Measurements from ENCODE around the gene CCNO.

Gene CCNO

GRCh38 chr5:55222985-55223811, 10.2 kb downstream of the CCNO start:
- H3K27ac ChIP-seq (replicated peaks; ENCODE audit: low read length): no peak overlapping the region

GRCh38 chr5:55222092-55222984, 11.1 kb downstream of the CCNO start:
- Histone ChIP-seq H3K4me3 (ENCODE audit: low read length in 2 of 2) (no peak overlapping the region), H3K23ac (ENCODE audit: low read depth, low read length, poor library complexity) (no peak overlapping the region), H2BK15ac (ENCODE audit: low read length) (no peak overlapping the region), H3K4ac (ENCODE audit: low read length) (no peak overlapping the region), H2BK5ac (ENCODE audit: low read length) (no peak overlapping the region), H3K4me2 (ENCODE audit: insufficient read depth, low read length, poor library complexity, severe bottlenecking) (no peak overlapping the region), H4K91ac (ENCODE audit: low read depth, low read length, poor library complexity) (no peak overlapping the region), H2AK5ac (ENCODE audit: low read depth, low read length) (no peak overlapping the region), H3K4me1 (ENCODE audit: control insufficient read depth in 2 of 2, insufficient read depth in 1 of 2, low read depth in 1 of 2, low read length in 2 of 2) (peaks cover 5 to 7% of the 10 kb centered on the region in 2 donors), H2BK120ac (ENCODE audit: low read depth, low read length) (no peak overlapping the region), H3K79me1 (ENCODE audit: low read depth, low read length) (no peaks in the 10 kb centered on the region), H3K27ac (replicated peaks; ENCODE audit: low read length) (no peak overlapping the region), H3K18ac (ENCODE audit: low read length) (no peak overlapping the region), H3K27me3 (ENCODE audit: control insufficient read depth in 3 of 3, insufficient read depth in 3 of 3, low read depth in 1 of 3, low read length in 3 of 3) (peaks cover 47 to 97% (median 80%) of the 10 kb centered on the region in 3 experiments), H3K9ac (ENCODE audit: low read depth, low read length, poor library complexity) (no peak overlapping the region), H2BK12ac (ENCODE audit: low read length) (no peak overlapping the region), H3K14ac (ENCODE audit: low read length) (no peak overlapping the region), H4K8ac (ENCODE audit: low read depth, low read length) (no peak overlapping the region), H3K9me3 (replicated peaks in 1 of 2; ENCODE audit: control insufficient read depth in 2 of 2, insufficient read depth in 1 of 2, low read depth in 1 of 2, low read length in 2 of 2) (peaks cover 3 to 12% of the 10 kb centered on the region in 2 donors), H2AFZ (ENCODE audit: low read length) (no peak overlapping the region), H3K36me3 (replicated peaks in 1 of 2; ENCODE audit: control insufficient read depth in 2 of 2, insufficient read depth in 2 of 2, low read length in 2 of 2) (no peaks in the 10 kb centered on the region)
- no CpG with 5 or more reads among the region's 30 CpGs for WGBS, 2 donors (ENCODE audit: extremely low coverage in 2 of 2, insufficient read length in 2 of 2, insufficient replicate concordance in 1 of 2)
- no peak for DNase-seq (ENCODE audit: low spot score)

More at GRCh38 chr5:55222985-55223811, 10.2 kb downstream of the CCNO start:
- peak overlapping the region; percentile 65 for H3K4me2 ChIP-seq (ENCODE audit: insufficient read depth, low read length, poor library complexity, severe bottlenecking)
- no peak overlapping the region for H2BK120ac ChIP-seq (ENCODE audit: low read depth, low read length)
- H2AK5ac ChIP-seq (ENCODE audit: low read depth, low read length): no peak overlapping the region
- peak overlapping the region; percentile 89 for H2AFZ ChIP-seq (ENCODE audit: low read length)
- H3K27me3 ChIP-seq (ENCODE audit: control insufficient read depth in 3 of 3, insufficient read depth in 3 of 3, low read depth in 1 of 3, low read length in 3 of 3): peaks cover 53 to 97% (median 86%) of the 10 kb centered on the region in 3 experiments
- peak overlapping the region; percentile 80 for H3K9ac ChIP-seq (ENCODE audit: low read depth, low read length, poor library complexity)
- no peak overlapping the region for H2BK15ac ChIP-seq (ENCODE audit: low read length)
- H2BK12ac ChIP-seq (ENCODE audit: low read length): peak overlapping the region; percentile 12
- H3K79me1 ChIP-seq (ENCODE audit: low read depth, low read length): no peaks in the 10 kb centered on the region
- H3K4ac ChIP-seq (ENCODE audit: low read length): no peak overlapping the region
- DNase-seq (ENCODE audit: low spot score): peak; percentile 38
- H2BK5ac ChIP-seq (ENCODE audit: low read length): no peak overlapping the region
- no CpG with 5 or more reads among the region's 61 CpGs for WGBS, 2 donors (ENCODE audit: extremely low coverage in 2 of 2, insufficient read length in 2 of 2, insufficient replicate concordance in 1 of 2)
- H3K4me1 ChIP-seq (ENCODE audit: control insufficient read depth in 2 of 2, insufficient read depth in 1 of 2, low read depth in 1 of 2, low read length in 2 of 2): peaks cover 5 to 11% of the 10 kb centered on the region in 2 donors
- H3K14ac ChIP-seq (ENCODE audit: low read length): peak overlapping the region; percentile 42
- H4K8ac ChIP-seq (ENCODE audit: low read depth, low read length): no peak overlapping the region
- peak overlapping the region; percentile 26 to 41 for H3K4me3 ChIP-seq (ENCODE audit: low read length in 2 of 2)
- H3K23ac ChIP-seq (ENCODE audit: low read depth, low read length, poor library complexity): peak overlapping the region; percentile 83
- no peaks in the 10 kb centered on the region for H3K36me3 ChIP-seq (replicated peaks in 1 of 2; ENCODE audit: control insufficient read depth in 2 of 2, insufficient read depth in 2 of 2, low read length in 2 of 2)
- H3K18ac ChIP-seq (ENCODE audit: low read length): peak overlapping the region; percentile 63
- no peak overlapping the region for H4K91ac ChIP-seq (ENCODE audit: low read depth, low read length, poor library complexity)
- H3K9me3 ChIP-seq (replicated peaks in 1 of 2; ENCODE audit: control insufficient read depth in 2 of 2, insufficient read depth in 1 of 2, low read depth in 1 of 2, low read length in 2 of 2): peaks cover 3 to 12% of the 10 kb centered on the region in 2 donors

GRCh38 chr5:55220433-55221185, 12.8 kb downstream of the CCNO start:
- Histone ChIP-seq H4K91ac (ENCODE audit: low read depth, low read length, poor library complexity) (no peak overlapping the region), H3K18ac (ENCODE audit: low read length) (peak overlapping the region; percentile 60), H3K14ac (ENCODE audit: low read length) (no peak overlapping the region), H3K36me3 (replicated peaks in 1 of 2; ENCODE audit: control insufficient read depth in 2 of 2, insufficient read depth in 2 of 2, low read length in 2 of 2) (no peaks in the 10 kb centered on the region), H3K9me3 (replicated peaks in 1 of 2; ENCODE audit: control insufficient read depth in 2 of 2, insufficient read depth in 1 of 2, low read depth in 1 of 2, low read length in 2 of 2) (peaks cover 3 to 12% of the 10 kb centered on the region in 2 donors), H3K27ac (replicated peaks; ENCODE audit: low read length) (no peak overlapping the region), H3K9ac (ENCODE audit: low read depth, low read length, poor library complexity) (peak overlapping the region; percentile 83), H3K23ac (ENCODE audit: low read depth, low read length, poor library complexity) (peak overlapping the region; percentile 17), H2AFZ (ENCODE audit: low read length) (peak overlapping the region; percentile 98), H2AK5ac (ENCODE audit: low read depth, low read length) (no peak overlapping the region), H3K27me3 (ENCODE audit: control insufficient read depth in 3 of 3, insufficient read depth in 3 of 3, low read depth in 1 of 3, low read length in 3 of 3) (peaks cover 39 to 90% (median 64%) of the 10 kb centered on the region in 3 experiments), H2BK12ac (ENCODE audit: low read length) (no peak overlapping the region), H2BK5ac (ENCODE audit: low read length) (no peak overlapping the region), H3K4me2 (ENCODE audit: insufficient read depth, low read length, poor library complexity, severe bottlenecking) (peak overlapping the region; percentile 63), H3K4me1 (ENCODE audit: control insufficient read depth in 2 of 2, insufficient read depth in 1 of 2, low read depth in 1 of 2, low read length in 2 of 2) (peaks cover 5 to 7% of the 10 kb centered on the region in 2 donors), H2BK15ac (ENCODE audit: low read length) (no peak overlapping the region), H2BK120ac (ENCODE audit: low read depth, low read length) (no peak overlapping the region), H3K79me1 (ENCODE audit: low read depth, low read length) (no peaks in the 10 kb centered on the region), H3K4ac (ENCODE audit: low read length) (no peak overlapping the region), H4K8ac (ENCODE audit: low read depth, low read length) (no peak overlapping the region), H3K4me3 (ENCODE audit: low read length in 2 of 2) (peak overlapping the region; percentile 40 to 75)
- DNase-seq (ENCODE audit: low spot score): no peak
- WGBS, 2 donors (ENCODE audit: extremely low coverage in 2 of 2, insufficient read length in 2 of 2, insufficient replicate concordance in 1 of 2): no CpG with 5 or more reads among the region's 62 CpGs

All from neuronal stem cell (in vitro differentiated cells).